WTC11 (cell line): Measurements from ENCODE around the gene POLD4. TPM values are rescaled to one million over a fixed set of nuclear protein-coding genes. Genes with fewer than 3 reads are reported as not detected.

Source experiments
- ATAC-seq: fragments of 200-7000 bp; cut with Tn5 transposase; 2 replicates; pipeline ENCODE4 v1.10.0; 2021; ENCODE audit warnings: mild to moderate bottlenecking, moderate library complexity
- CTCF ChIA-PET: fragments of 300-600 bp; sonication (Branson Sonifier 250); formaldehyde crosslinking; loops from one replicate; lab custom pipeline; 2021; ENCODE audit warnings: antibody characterized with exemption; lab: Charles Lee
- POLR2A ChIA-PET: fragments of 350-600 bp; sonication (Branson Sonifier 250); formaldehyde crosslinking; loops from one replicate; lab custom pipeline; 2021; ENCODE audit warnings: antibody characterized with exemption; lab: Charles Lee
- DNase-seq: peaks from one replicate; pipeline ENCODE4 v3.0.0; 2021; ENCODE audit warnings: low spot score
- H3K27ac Mint-ChIP-seq: 2 replicates; pipeline ENCODE4 v1.8.0; 2021; ENCODE audit warnings: mixed read lengths
- H3K27me3 Mint-ChIP-seq: 2 replicates; pipeline ENCODE4 v1.8.0; 2021; ENCODE audit warnings: low read depth, mild to moderate bottlenecking, moderate library complexity, mixed read lengths
- H3K36me3 Mint-ChIP-seq: 2 replicates; pipeline ENCODE4 v1.8.0; 2021; ENCODE audit warnings: mixed read lengths
- H3K4me1 Mint-ChIP-seq: 2 replicates; pipeline ENCODE4 v1.8.0; 2022; ENCODE audit warnings: mixed read lengths
- H3K4me3 Mint-ChIP-seq: 2 replicates; pipeline ENCODE4 v1.8.0; 2021; ENCODE audit warnings: mild to moderate bottlenecking, moderate library complexity, mixed read lengths
- H3K9me3 Mint-ChIP-seq: 2 replicates; pipeline ENCODE4 v1.8.0; 2021; ENCODE audit warnings: mixed read lengths
- ELF4 ChIP-seq: sonication (generic); formaldehyde crosslinking; IDR thresholded peaks from 2 replicates; pipeline ENCODE4 v1.8.1; 2022; ENCODE audit warnings: low read depth, mild to moderate bottlenecking, moderate library complexity, missing genetic modification reagents
- ETV6 ChIP-seq: sonication (generic); formaldehyde crosslinking; IDR thresholded peaks from 2 replicates; pipeline ENCODE4 v1.8.1; 2022; ENCODE audit warnings: mild to moderate bottlenecking, missing genetic modification reagents
- GTF2I ChIP-seq: fragments of 250-450 bp; sonication (Bioruptor Pico); conservative IDR thresholded peaks from 2 replicates; pipeline ENCODE4 v1.4.0; 2021; ENCODE audit warnings: mild to moderate bottlenecking
- HMGA2 ChIP-seq: fragments of 250-450 bp; sonication (Bioruptor Pico); IDR thresholded peaks from 2 replicates; pipeline ENCODE4 v1.4.0; 2021; ENCODE audit warnings: mild to moderate bottlenecking, moderate library complexity
- KAT7 ChIP-seq: sonication (generic); formaldehyde crosslinking; IDR thresholded peaks from 2 replicates; pipeline ENCODE4 v1.8.1; 2023; ENCODE audit warnings: missing genetic modification reagents, mild to moderate bottlenecking, borderline replicate concordance
- MXD4 ChIP-seq: fragments of 250-450 bp; sonication (Bioruptor Pico); IDR thresholded peaks from 2 replicates; pipeline ENCODE4 v1.8.0; 2021; ENCODE audit warnings: mild to moderate bottlenecking, moderate library complexity, borderline replicate concordance
- NR1H2 ChIP-seq: sonication (generic); formaldehyde crosslinking; IDR thresholded peaks from 2 replicates; pipeline ENCODE4 v1.9.0; 2021; ENCODE audit warnings: mild to moderate bottlenecking, moderate library complexity, missing genetic modification reagents
- PRRX2 ChIP-seq: fragments of 250-450 bp; sonication (Bioruptor Pico); IDR thresholded peaks from 2 replicates; pipeline ENCODE4 v1.8.0; 2021; ENCODE audit warnings: mild to moderate bottlenecking
- SMAD4 ChIP-seq: sonication (generic); formaldehyde crosslinking; IDR thresholded peaks from 2 replicates; pipeline ENCODE4 v1.8.0; 2022; ENCODE audit warnings: mild to moderate bottlenecking, missing genetic modification reagents
- SOX15 ChIP-seq: fragments of 250-450 bp; sonication (Bioruptor Pico); IDR thresholded peaks from 2 replicates; pipeline ENCODE4 v1.9.0; 2021; ENCODE audit warnings: mild to moderate bottlenecking
- ZBTB21 ChIP-seq: sonication (generic); formaldehyde crosslinking; IDR thresholded peaks from 2 replicates; pipeline ENCODE4 v1.8.1; 2023; ENCODE audit warnings: mild to moderate bottlenecking, missing genetic modification reagents, borderline replicate concordance
- ZNF138 ChIP-seq: sonication (generic); formaldehyde crosslinking; conservative IDR thresholded peaks from 2 replicates; pipeline ENCODE4 v1.8.1; 2022; ENCODE audit warnings: mild to moderate bottlenecking, moderate library complexity, missing genetic modification reagents
- total RNA-seq: library from RNA; stranded (reverse); gene quantifications from 3 replicates; pipeline ENCODE4 v1.2.3, GENCODE V29; 2021
- TF ChIP-seq, protein P1 (sequence below): sonication (generic); formaldehyde crosslinking; IDR thresholded peaks from 2 replicates; pipeline ENCODE4 v1.8.0; 2022; ENCODE audit warnings: missing genetic modification reagents
- TF ChIP-seq, protein P2 (sequence below): sonication (generic); formaldehyde crosslinking; IDR thresholded peaks from 2 replicates; pipeline ENCODE4 v1.8.1; 2022; ENCODE audit warnings: low read depth, mild to moderate bottlenecking, moderate library complexity, missing genetic modification reagents, borderline replicate concordance
- TF ChIP-seq, protein P3 (sequence below): sonication (generic); formaldehyde crosslinking; IDR thresholded peaks from 2 replicates; pipeline ENCODE4 v1.8.1; 2022; ENCODE audit warnings: mild to moderate bottlenecking, missing genetic modification reagents, moderate library complexity, borderline replicate concordance
- TF ChIP-seq, protein P4 (sequence below): fragments of 250-450 bp; sonication (Bioruptor Pico); IDR thresholded peaks from 2 replicates; pipeline ENCODE4 v1.8.0; 2021; ENCODE audit warnings: mild to moderate bottlenecking

POLD4 gene
- total RNA-seq, 1 experiment from 2014 or later, result 30.3 TPM

DNA sequence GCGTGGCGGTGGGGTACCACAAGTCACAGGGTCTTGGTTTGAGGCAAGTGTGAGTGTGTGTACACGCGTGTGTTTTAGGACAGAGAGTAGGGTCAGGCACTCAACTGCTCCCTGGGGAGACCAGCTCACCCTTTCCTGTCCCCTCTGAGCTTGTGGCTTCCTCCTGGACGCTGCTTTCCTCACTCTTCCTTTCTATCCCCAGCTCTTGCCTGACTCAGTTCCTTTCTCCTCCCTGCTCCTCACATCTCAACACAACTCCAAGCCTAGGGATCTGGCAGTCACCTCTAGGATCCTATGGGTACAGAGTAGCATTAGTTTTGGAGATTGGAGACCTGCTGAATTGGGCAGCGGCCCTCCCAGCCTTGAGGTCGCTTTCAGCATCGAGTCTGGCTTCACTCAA, 15.9 kb upstream of the POLD4 start:
- no peak for DNase-seq
- H3K27me3 Mint-ChIP-seq, result peaks cover 70% of the 10 kb centered on the region
- no peak overlapping the region; the same call in 1 of the 2 replicates for H3K27ac Mint-ChIP-seq
- H3K36me3 Mint-ChIP-seq, result no peaks in the 10 kb centered on the region
- ChIA-PET POLR2A (interaction anchor here (1.1 kb wide), 1 partner anchor 10 kb away, joined by 3 read pairs; no protein-coding TSS in a partner anchor), CTCF (interaction anchor here (1.2 to 25.7 kb wide), 5 partner anchors 9 to 24 kb away, joined by 4 to 842 read pairs (median 22); partner anchors contain the start of gene POLD4)
- no peaks in the 10 kb centered on the region for H3K9me3 Mint-ChIP-seq
- ATAC-seq, result no peak
- no peak overlapping the region for H3K4me3 Mint-ChIP-seq
- H3K4me1 Mint-ChIP-seq, result peaks cover 37% of the 10 kb centered on the region
- TF ChIP-seq KAT7 (CRISPR knock-in tag) (no peak), HMGA2 (CRISPR knock-in tag) (no peak), SMAD4 (CRISPR knock-in tag) (no peak), MXD4 (no peak), NR1H2 (no peak), SOX15 (CRISPR knock-in tag) (no peak), ETV6 (CRISPR knock-in tag) (no peak), ZBTB21 (CRISPR knock-in tag) (no peak), GTF2I (CRISPR knock-in tag) (no peak)
- TF ChIP-seq, protein P1, sequence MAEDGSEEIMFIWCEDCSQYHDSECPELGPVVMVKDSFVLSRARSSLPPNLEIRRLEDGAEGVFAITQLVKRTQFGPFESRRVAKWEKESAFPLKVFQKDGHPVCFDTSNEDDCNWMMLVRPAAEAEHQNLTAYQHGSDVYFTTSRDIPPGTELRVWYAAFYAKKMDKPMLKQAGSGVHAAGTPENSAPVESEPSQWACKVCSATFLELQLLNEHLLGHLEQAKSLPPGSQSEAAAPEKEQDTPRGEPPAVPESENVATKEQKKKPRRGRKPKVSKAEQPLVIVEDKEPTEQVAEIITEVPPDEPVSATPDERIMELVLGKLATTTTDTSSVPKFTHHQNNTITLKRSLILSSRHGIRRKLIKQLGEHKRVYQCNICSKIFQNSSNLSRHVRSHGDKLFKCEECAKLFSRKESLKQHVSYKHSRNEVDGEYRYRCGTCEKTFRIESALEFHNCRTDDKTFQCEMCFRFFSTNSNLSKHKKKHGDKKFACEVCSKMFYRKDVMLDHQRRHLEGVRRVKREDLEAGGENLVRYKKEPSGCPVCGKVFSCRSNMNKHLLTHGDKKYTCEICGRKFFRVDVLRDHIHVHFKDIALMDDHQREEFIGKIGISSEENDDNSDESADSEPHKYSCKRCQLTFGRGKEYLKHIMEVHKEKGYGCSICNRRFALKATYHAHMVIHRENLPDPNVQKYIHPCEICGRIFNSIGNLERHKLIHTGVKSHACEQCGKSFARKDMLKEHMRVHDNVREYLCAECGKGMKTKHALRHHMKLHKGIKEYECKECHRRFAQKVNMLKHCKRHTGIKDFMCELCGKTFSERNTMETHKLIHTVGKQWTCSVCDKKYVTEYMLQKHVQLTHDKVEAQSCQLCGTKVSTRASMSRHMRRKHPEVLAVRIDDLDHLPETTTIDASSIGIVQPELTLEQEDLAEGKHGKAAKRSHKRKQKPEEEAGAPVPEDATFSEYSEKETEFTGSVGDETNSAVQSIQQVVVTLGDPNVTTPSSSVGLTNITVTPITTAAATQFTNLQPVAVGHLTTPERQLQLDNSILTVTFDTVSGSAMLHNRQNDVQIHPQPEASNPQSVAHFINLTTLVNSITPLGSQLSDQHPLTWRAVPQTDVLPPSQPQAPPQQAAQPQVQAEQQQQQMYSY (CRISPR knock-in tag), result no peak
- TF ChIP-seq, protein P2, sequence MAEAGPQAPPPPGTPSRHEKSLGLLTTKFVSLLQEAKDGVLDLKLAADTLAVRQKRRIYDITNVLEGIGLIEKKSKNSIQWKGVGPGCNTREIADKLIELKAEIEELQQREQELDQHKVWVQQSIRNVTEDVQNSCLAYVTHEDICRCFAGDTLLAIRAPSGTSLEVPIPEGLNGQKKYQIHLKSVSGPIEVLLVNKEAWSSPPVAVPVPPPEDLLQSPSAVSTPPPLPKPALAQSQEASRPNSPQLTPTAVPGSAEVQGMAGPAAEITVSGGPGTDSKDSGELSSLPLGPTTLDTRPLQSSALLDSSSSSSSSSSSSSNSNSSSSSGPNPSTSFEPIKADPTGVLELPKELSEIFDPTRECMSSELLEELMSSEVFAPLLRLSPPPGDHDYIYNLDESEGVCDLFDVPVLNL (CRISPR knock-in tag), result no peak
- TF ChIP-seq, protein P3, sequence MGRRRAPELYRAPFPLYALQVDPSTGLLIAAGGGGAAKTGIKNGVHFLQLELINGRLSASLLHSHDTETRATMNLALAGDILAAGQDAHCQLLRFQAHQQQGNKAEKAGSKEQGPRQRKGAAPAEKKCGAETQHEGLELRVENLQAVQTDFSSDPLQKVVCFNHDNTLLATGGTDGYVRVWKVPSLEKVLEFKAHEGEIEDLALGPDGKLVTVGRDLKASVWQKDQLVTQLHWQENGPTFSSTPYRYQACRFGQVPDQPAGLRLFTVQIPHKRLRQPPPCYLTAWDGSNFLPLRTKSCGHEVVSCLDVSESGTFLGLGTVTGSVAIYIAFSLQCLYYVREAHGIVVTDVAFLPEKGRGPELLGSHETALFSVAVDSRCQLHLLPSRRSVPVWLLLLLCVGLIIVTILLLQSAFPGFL, result no peak
- TF ChIP-seq, all 79 proteins: peak for 0

DNA sequence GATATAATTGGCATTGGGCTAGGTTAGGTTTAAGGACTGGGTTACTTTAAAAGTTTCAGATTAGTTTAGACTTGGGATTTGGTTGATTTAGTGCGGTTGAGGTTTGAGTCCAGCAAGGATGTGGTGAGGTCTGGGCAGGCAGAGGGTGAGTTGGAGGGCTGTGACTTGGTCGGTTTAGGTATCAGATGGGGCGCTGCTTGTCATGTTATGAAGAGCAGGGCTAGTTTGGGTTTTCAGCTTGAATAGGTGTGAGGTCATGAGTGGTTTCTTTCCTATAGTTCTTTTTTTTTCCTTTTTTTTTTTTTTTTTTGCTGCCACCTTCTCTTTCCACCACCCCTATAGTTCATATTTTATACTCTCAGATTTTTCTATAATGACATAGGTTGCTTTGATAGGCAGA, 15.3 kb upstream of the POLD4 start:
- TF ChIP-seq ELF4 (CRISPR knock-in tag) (no peak), PRRX2 (CRISPR knock-in tag) (no peak), ZNF138 (CRISPR knock-in tag) (no peak)
- TF ChIP-seq, protein P4, sequence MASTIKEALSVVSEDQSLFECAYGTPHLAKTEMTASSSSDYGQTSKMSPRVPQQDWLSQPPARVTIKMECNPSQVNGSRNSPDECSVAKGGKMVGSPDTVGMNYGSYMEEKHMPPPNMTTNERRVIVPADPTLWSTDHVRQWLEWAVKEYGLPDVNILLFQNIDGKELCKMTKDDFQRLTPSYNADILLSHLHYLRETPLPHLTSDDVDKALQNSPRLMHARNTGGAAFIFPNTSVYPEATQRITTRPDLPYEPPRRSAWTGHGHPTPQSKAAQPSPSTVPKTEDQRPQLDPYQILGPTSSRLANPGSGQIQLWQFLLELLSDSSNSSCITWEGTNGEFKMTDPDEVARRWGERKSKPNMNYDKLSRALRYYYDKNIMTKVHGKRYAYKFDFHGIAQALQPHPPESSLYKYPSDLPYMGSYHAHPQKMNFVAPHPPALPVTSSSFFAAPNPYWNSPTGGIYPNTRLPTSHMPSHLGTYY (CRISPR knock-in tag), result no peak
- Mint-ChIP-seq H3K9me3 (no peaks in the 10 kb centered on the region), H3K36me3 (no peaks in the 10 kb centered on the region), H3K4me3 (no peak overlapping the region), H3K4me1 (peaks cover 33% of the 10 kb centered on the region), H3K27ac (no peak overlapping the region), H3K27me3 (peaks cover 68% of the 10 kb centered on the region)
- ChIA-PET CTCF (interaction anchor here (0.6 to 25.7 kb wide), 5 partner anchors 9 to 204 kb away, joined by 3 to 842 read pairs (median 22); partner anchors contain the start of gene POLD4), POLR2A (no interaction called here)
- DNase-seq (no peak), ATAC-seq (no peak)
